K562 (cell line): ENCODE measurements around the gene LIN28A.

Source experiments
- EP400 ChIP-seq: fragments of 450-650 bp; IDR thresholded peaks from 2 replicates; pipeline ENCODE4 v1.6.1; 2017; ENCODE audit warnings: antibody characterized with exemption, mild to moderate bottlenecking, moderate library complexity
- HCFC1 ChIP-seq: IDR thresholded peaks from 2 replicates; pipeline ENCODE4 v1.6.1; 2012; ENCODE audit warnings: low read depth, low read length, improper control_type of control experiment
- HNRNPH1 ChIP-seq: fragments of 200-400 bp; formaldehyde crosslinking; optimal IDR thresholded peaks from 2 replicates; pipeline ENCODE3; 2017; ENCODE audit warnings: low read depth, mild to moderate bottlenecking, low read length, moderate library complexity
- HNRNPK ChIP-seq: fragments of 200-400 bp; formaldehyde crosslinking; IDR thresholded peaks from one replicate; pipeline ENCODE4 v1.6.1; 2018; ENCODE audit warnings: mild to moderate bottlenecking, low read depth, low read length; ENCODE audit not compliant: poor library complexity, severe bottlenecking
- POLR2A ChIP-seq: fragments of 450-650 bp; conservative IDR thresholded peaks from 2 replicates; pipeline ENCODE4 v1.6.1; 2016
- POLR2AphosphoS5 ChIP-seq: IDR thresholded peaks from 2 replicates; pipeline ENCODE4 v1.6.1; 2011; ENCODE audit warnings: mild to moderate bottlenecking, low read depth, low read length, moderate library complexity; ENCODE audit not compliant: control insufficient read depth, insufficient read depth
- SMARCA5 ChIP-seq: fragments of 450-650 bp; IDR thresholded peaks from 2 replicates; pipeline ENCODE4 v1.6.1; 2016
- TAF1 ChIP-seq: IDR thresholded peaks from 2 replicates; pipeline ENCODE4 v1.6.1; 2011; ENCODE audit warnings: mild to moderate bottlenecking, low read length, moderate library complexity; ENCODE audit not compliant: insufficient read depth, control insufficient read depth, severe bottlenecking; ENCODE audit errors: extremely low read depth
- TSC22D4 ChIP-seq: fragments of 450-650 bp; IDR thresholded peaks from 2 replicates; pipeline ENCODE4 v1.6.1; 2016; ENCODE audit warnings: missing genetic modification characterization, missing biosample characterization, control low read depth
- ZNF551 ChIP-seq: fragments of 250-450 bp; sonication (Bioruptor Pico); IDR thresholded peaks from 2 replicates; pipeline ENCODE4 v1.5.0; 2021; ENCODE audit warnings: mild to moderate bottlenecking, moderate library complexity
- TF ChIP-seq, protein P1 (sequence below), 3 experiments: IDR thresholded peaks in 2 of 3; conservative IDR thresholded peaks in 1 of 3; 2 replicates each; pipeline ENCODE4 v1.5.1; 2011 to 2012; ENCODE audit warnings: low read length in 3 of 3, mild to moderate bottlenecking in 3 of 3, control low read depth in 2 of 3, improper control_type of control experiment in 1 of 3, inconsistent platforms in 1 of 3, low read depth in 1 of 3, mixed read lengths in 1 of 3, moderate library complexity in 1 of 3; ENCODE audit not compliant: insufficient read depth in 2 of 3
- TF ChIP-seq, protein P2 (sequence below): fragments of 450-650 bp; IDR thresholded peaks from 2 replicates; pipeline ENCODE4 v1.6.1; 2017; ENCODE audit warnings: antibody characterized with exemption

DNA sequence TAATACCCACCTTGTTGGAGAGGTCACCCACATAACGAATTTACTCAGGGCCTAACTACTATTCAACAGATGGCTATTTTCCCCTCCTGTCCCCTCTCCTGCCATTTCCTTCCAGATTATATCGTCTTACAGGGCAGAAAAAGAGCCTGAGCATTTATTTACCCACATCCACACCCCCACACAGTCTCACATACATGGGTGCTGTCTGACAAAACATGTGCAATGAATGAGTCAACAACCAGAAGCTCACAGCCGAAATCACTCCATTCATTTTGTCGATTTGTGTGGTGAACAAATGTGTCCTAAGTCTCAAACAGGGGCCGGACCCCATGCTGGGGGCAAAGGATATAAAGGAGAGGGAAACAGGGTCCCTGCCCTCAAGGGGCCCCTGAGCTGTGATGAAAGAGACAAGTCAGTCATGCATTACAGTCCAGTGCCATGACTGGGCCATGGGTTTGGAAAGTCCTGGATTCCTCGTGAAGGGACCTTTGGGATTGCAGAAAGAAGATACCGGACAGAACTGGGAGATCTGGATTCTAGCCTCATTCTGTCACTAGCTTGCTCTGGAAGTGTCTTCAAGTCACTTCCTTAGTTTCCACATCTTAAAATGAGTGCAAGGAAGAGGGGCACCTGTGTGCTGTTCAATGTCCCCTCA lies 21.7 kb upstream of the LIN28A start:
- TF ChIP-seq HNRNPH1 (no peak), TSC22D4 (tag) (no peak), SMARCA5 (no peak), TAF1 (no peak), ZNF551 (no peak), POLR2A (no peak), HCFC1 (no peak), HNRNPK (no peak), EP400 (no peak), POLR2AphosphoS5 (no peak)
- TF ChIP-seq, protein P1, sequence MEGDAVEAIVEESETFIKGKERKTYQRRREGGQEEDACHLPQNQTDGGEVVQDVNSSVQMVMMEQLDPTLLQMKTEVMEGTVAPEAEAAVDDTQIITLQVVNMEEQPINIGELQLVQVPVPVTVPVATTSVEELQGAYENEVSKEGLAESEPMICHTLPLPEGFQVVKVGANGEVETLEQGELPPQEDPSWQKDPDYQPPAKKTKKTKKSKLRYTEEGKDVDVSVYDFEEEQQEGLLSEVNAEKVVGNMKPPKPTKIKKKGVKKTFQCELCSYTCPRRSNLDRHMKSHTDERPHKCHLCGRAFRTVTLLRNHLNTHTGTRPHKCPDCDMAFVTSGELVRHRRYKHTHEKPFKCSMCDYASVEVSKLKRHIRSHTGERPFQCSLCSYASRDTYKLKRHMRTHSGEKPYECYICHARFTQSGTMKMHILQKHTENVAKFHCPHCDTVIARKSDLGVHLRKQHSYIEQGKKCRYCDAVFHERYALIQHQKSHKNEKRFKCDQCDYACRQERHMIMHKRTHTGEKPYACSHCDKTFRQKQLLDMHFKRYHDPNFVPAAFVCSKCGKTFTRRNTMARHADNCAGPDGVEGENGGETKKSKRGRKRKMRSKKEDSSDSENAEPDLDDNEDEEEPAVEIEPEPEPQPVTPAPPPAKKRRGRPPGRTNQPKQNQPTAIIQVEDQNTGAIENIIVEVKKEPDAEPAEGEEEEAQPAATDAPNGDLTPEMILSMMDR (IDR thresholded peaks at IDR 0.05 in 2 of 3, conservative IDR thresholded peaks at IDR 0.05 in 1 of 3; ENCODE audit: insufficient read depth in 2 of 3, low read depth in 1 of 3, low read length in 3 of 3): no peak
- TF ChIP-seq, protein P2, sequence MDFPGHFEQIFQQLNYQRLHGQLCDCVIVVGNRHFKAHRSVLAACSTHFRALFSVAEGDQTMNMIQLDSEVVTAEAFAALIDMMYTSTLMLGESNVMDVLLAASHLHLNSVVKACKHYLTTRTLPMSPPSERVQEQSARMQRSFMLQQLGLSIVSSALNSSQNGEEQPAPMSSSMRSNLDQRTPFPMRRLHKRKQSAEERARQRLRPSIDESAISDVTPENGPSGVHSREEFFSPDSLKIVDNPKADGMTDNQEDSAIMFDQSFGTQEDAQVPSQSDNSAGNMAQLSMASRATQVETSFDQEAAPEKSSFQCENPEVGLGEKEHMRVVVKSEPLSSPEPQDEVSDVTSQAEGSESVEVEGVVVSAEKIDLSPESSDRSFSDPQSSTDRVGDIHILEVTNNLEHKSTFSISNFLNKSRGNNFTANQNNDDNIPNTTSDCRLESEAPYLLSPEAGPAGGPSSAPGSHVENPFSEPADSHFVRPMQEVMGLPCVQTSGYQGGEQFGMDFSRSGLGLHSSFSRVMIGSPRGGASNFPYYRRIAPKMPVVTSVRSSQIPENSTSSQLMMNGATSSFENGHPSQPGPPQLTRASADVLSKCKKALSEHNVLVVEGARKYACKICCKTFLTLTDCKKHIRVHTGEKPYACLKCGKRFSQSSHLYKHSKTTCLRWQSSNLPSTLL: no peak
